H1 (cell line): ENCODE measurements around the gene FLRT2. TPM values are rescaled to one million over a fixed set of nuclear protein-coding genes. Genes with fewer than 3 reads are reported as not detected.

Experiments used
- CTCF ChIA-PET: fragments of 300-600 bp; sonication (Branson Sonifier 250); formaldehyde crosslinking; loops from one replicate; lab custom pipeline; 2021; ENCODE audit not compliant: partially characterized antibody; lab: Charles Lee
- POLR2A ChIA-PET: fragments of 300-600 bp; sonication (Branson Sonifier 250); formaldehyde crosslinking; loops from one replicate; lab custom pipeline; 2021; ENCODE audit warnings: inconsistent platforms; ENCODE audit not compliant: partially characterized antibody; lab: Charles Lee
- DNase-seq, 2 experiments: peaks; one replicate each; pipeline versions ENCODE4 v3.0.0 to v3.0.0-alpha.2; 2010 to 2022; ENCODE audit warnings: low spot score in 2 of 2, low read depth in 1 of 2, mixed read lengths in 1 of 2
- FAIRE-seq: peaks from 2 replicates; lab custom pipeline; 2011; peaks lifted over from hg19 to GRCh38; lab: Jason Lieb, UNC
- H2AFZ ChIP-seq: 2 replicates; pipeline ENCODE4 v1.8.1; 2012; ENCODE audit warnings: low read length, inconsistent platforms
- H2AK5ac ChIP-seq: 2 replicates; pipeline ENCODE4 v1.6.1; 2013; ENCODE audit warnings: low read depth, low read length
- H2BK120ac ChIP-seq: replicated peaks from 2 replicates; pipeline ENCODE3; 2013; ENCODE audit warnings: low read depth, low read length, inconsistent platforms
- H2BK12ac ChIP-seq: 2 replicates; pipeline ENCODE4 v1.6.1; 2013; ENCODE audit warnings: low read depth, low read length
- H2BK15ac ChIP-seq: 2 replicates; pipeline ENCODE4 v1.6.1; 2013; ENCODE audit warnings: low read length
- H2BK20ac ChIP-seq: 2 replicates; pipeline ENCODE4 v1.6.1; 2013; ENCODE audit warnings: low read length
- H2BK5ac ChIP-seq: 2 replicates; pipeline ENCODE4 v1.6.1; 2013; ENCODE audit warnings: low read depth, low read length
- H3K14ac ChIP-seq: 2 replicates; pipeline ENCODE4 v1.6.1; 2013; ENCODE audit warnings: inconsistent platforms; ENCODE audit not compliant: insufficient read length
- H3K18ac ChIP-seq: 2 replicates; pipeline ENCODE4 v1.6.1; 2013; ENCODE audit warnings: low read length; ENCODE audit errors: extremely low read depth
- H3K23ac ChIP-seq: 2 replicates; pipeline ENCODE4 v1.6.1; 2013; ENCODE audit warnings: inconsistent platforms; ENCODE audit not compliant: insufficient read length
- H3K23me2 ChIP-seq: 2 replicates; pipeline ENCODE4 v1.6.1; 2013; ENCODE audit warnings: low read depth, low read length
- H3K27ac ChIP-seq: 2 replicates; pipeline ENCODE4 v1.6.1; 2011; ENCODE audit warnings: low read depth, low read length, inconsistent platforms
- H3K27me3 ChIP-seq, 4 experiments: replicated peaks in 1 of 4; 1 replicate in 1 of 4; 2 replicates in 3 of 4; pipeline versions ENCODE4 v1.6.1 to v1.8.1; 2011 to 2013; ENCODE audit warnings: low read length in 3 of 4, mild to moderate bottlenecking in 3 of 4, inconsistent platforms in 2 of 4, mixed read lengths in 2 of 4, moderate library complexity in 1 of 4; ENCODE audit not compliant: control insufficient read depth in 3 of 4, insufficient read depth in 3 of 4; ENCODE audit errors: extremely low read depth in 1 of 4
- H3K36me3 ChIP-seq, 4 experiments: 2 replicates each; pipeline versions ENCODE4 v1.6.1 to v1.8.1; 2011 to 2013; ENCODE audit warnings: mild to moderate bottlenecking in 4 of 4, low read length in 3 of 4, moderate library complexity in 2 of 4, control low read depth in 1 of 4, inconsistent platforms in 1 of 4; ENCODE audit not compliant: insufficient read depth in 4 of 4, control insufficient read depth in 2 of 4
- H3K4ac ChIP-seq: replicated peaks from 2 replicates; pipeline ENCODE3; 2013; ENCODE audit warnings: low read length, low read depth, mixed read lengths, inconsistent platforms; ENCODE audit not compliant: insufficient read length
- H3K4me1 ChIP-seq, 4 experiments: replicated peaks in 1 of 4; 1 replicate in 1 of 4; 2 replicates in 3 of 4; pipeline versions ENCODE4 v1.6.1 to v1.8.1; 2011 to 2013; ENCODE audit warnings: low read length in 3 of 4, inconsistent platforms in 2 of 4, mixed read lengths in 1 of 4; ENCODE audit not compliant: insufficient read depth in 4 of 4, control insufficient read depth in 3 of 4
- H3K4me2 ChIP-seq, 2 experiments: 2 replicates each; pipeline versions ENCODE4 v1.6.1 to v1.8.1; 2011 to 2013; ENCODE audit warnings: low read depth in 2 of 2, low read length in 2 of 2, control low read depth in 1 of 2, inconsistent platforms in 1 of 2, mild to moderate bottlenecking in 1 of 2; ENCODE audit not compliant: insufficient read depth in 1 of 2
- H3K4me3 ChIP-seq, 4 experiments: fragments of 200-600, 300-600 bp in 1 of 4; sonication (generic), shearing (Covaris generic), sonication (Bioruptor Twin) in 1 of 4; 2 replicates each; pipeline versions ENCODE4 v1.5.1 to v1.8.1; 2011 to 2016; ENCODE audit warnings: low read length in 4 of 4, low read depth in 3 of 4, control low read depth in 2 of 4, inconsistent platforms in 2 of 4, mild to moderate bottlenecking in 2 of 4, mixed read lengths in 1 of 4, moderate library complexity in 1 of 4; ENCODE audit not compliant: insufficient read depth in 2 of 4; ENCODE audit errors: extremely low read depth in 1 of 4
- H3K56ac ChIP-seq: replicated peaks from 2 replicates; pipeline ENCODE3; 2013; ENCODE audit warnings: low read depth, mild to moderate bottlenecking, mixed read lengths, low read length, inconsistent platforms; ENCODE audit not compliant: insufficient read length
- H3K79me1 ChIP-seq: 2 replicates; pipeline ENCODE4 v1.6.1; 2013; ENCODE audit warnings: low read depth, low read length, control low read depth
- H3K79me2 ChIP-seq, 2 experiments: 2 replicates each; pipeline versions ENCODE4 v1.6.1 to v1.8.1; 2012 to 2013; ENCODE audit warnings: low read length in 2 of 2, mild to moderate bottlenecking in 2 of 2, inconsistent platforms in 1 of 2; ENCODE audit not compliant: insufficient read depth in 2 of 2, control insufficient read depth in 1 of 2
- H3K9ac ChIP-seq, 4 experiments: replicated peaks in 1 of 4; 1 replicate in 1 of 4; 2 replicates in 3 of 4; pipeline versions ENCODE4 v1.6.1 to v1.8.1; 2011 to 2013; ENCODE audit warnings: low read depth in 3 of 4, low read length in 3 of 4, control low read depth in 2 of 4, mild to moderate bottlenecking in 2 of 4, moderate library complexity in 2 of 4, inconsistent platforms in 1 of 4; ENCODE audit errors: extremely low read depth in 1 of 4
- H3K9me3 ChIP-seq, 2 experiments: 2 replicates each; pipeline versions ENCODE4 v1.6.1 to v1.8.1; 2012 to 2013; ENCODE audit warnings: mild to moderate bottlenecking in 2 of 2, moderate library complexity in 2 of 2, control low read depth in 1 of 2, inconsistent platforms in 1 of 2, low read depth in 1 of 2, low read length in 1 of 2, mixed read lengths in 1 of 2; ENCODE audit not compliant: insufficient read depth in 2 of 2
- H4K20me1 ChIP-seq, 2 experiments: replicated peaks in 1 of 2; 2 replicates each; pipeline versions ENCODE3 to v1.8.1; 2011 to 2013; ENCODE audit warnings: inconsistent platforms in 2 of 2, low read length in 2 of 2, mild to moderate bottlenecking in 1 of 2; ENCODE audit not compliant: insufficient read depth in 2 of 2, control insufficient read depth in 1 of 2
- H4K5ac ChIP-seq: 2 replicates; pipeline ENCODE4 v1.6.1; 2013; ENCODE audit warnings: low read length, low read depth, mixed read lengths, inconsistent platforms; ENCODE audit not compliant: insufficient read length
- H4K8ac ChIP-seq: 2 replicates; pipeline ENCODE4 v1.8.0; 2013; ENCODE audit warnings: mild to moderate bottlenecking, moderate library complexity, low read length, inconsistent platforms; ENCODE audit not compliant: insufficient read depth; ENCODE audit errors: extremely low read depth
- H4K91ac ChIP-seq: replicated peaks from 2 replicates; pipeline ENCODE3; 2013; ENCODE audit warnings: low read length, mixed read lengths, inconsistent platforms; ENCODE audit not compliant: insufficient read length
- BACH1 ChIP-seq: IDR thresholded peaks from 2 replicates; pipeline ENCODE4 v1.6.1; 2012; ENCODE audit warnings: low read length, improper control_type of control experiment
- GTF2F1 ChIP-seq: IDR thresholded peaks from 2 replicates; pipeline ENCODE4 v1.6.1; 2012; ENCODE audit warnings: low read depth, low read length, improper control_type of control experiment, borderline replicate concordance
- polyA plus RNA-seq, 7 experiments: library from polyadenylated mRNA; depleted of rRNA in 3 of 7; stranded (reverse) in 5 of 7; unstranded in 2 of 7; fragments of >200 nt in 5 of 7; fragments of 200-250 nt in 2 of 7; gene quantifications; 1 replicate in 5 of 7; 2 replicates in 1 of 7; 4 replicates in 1 of 7; pipeline versions ENCODE4 v1.2.1 to v1.2.3, GENCODE V29; 2011 to 2013; ENCODE audit warnings: missing spikeins in 2 of 7, mixed read lengths in 2 of 7
- total RNA-seq: library from RNA; stranded (reverse); fragmentation: NEBNext Ultra II Directional; extraction: Animal tissue kit (Norgen Biotek cat#: 25700); gene quantifications from 2 replicates; pipeline ENCODE4 v1.2.1, GENCODE V29; 2021

The FLRT2 gene
- total and polyA plus RNA-seq, 2 of the 8 experiments (the other 6 are each of a cell fraction or from before 2014, with no cell fraction given), result 2.4 to 6.9 TPM

GRCh38 chr14:85483652-85484051 lies 46.3 kb upstream of the FLRT2 start:
- Histone ChIP-seq H2BK15ac (no peak overlapping the region), H3K56ac (no peak overlapping the region), H4K8ac (no peak overlapping the region), H2BK5ac (no peak overlapping the region), H3K4me2 (no peak overlapping the region), H3K4me3 (no peak overlapping the region), H3K79me2 (no peaks in the 10 kb centered on the region), H4K5ac (no peak overlapping the region), H4K91ac (no peak overlapping the region)
- FAIRE-seq, result no peak
- TF ChIP-seq BACH1 (no peak), GTF2F1 (no peak)
- TF ChIP-seq, all 59 proteins: peak for 0
- no peaks in the 10 kb centered on the region for H3K27me3 ChIP-seq
- no peaks in the 10 kb centered on the region; a peak in 1 of 4 replicates for H3K9me3 ChIP-seq
- H3K23ac ChIP-seq, result no peak overlapping the region
- no peak overlapping the region for H2AFZ ChIP-seq
- no peak overlapping the region for H2BK20ac ChIP-seq
- H3K23me2 ChIP-seq, result no peaks in the 10 kb centered on the region
- no peaks in the 10 kb centered on the region for H3K4me1 ChIP-seq
- H2BK12ac ChIP-seq, result no peak overlapping the region
- POLR2A ChIA-PET, result no interaction called here
- H3K79me1 ChIP-seq, result no peaks in the 10 kb centered on the region
- no peak overlapping the region for H2AK5ac ChIP-seq
- no peak overlapping the region for H3K14ac ChIP-seq
- DNase-seq, result no peak
- H3K4ac ChIP-seq, result no peak overlapping the region
- no peaks in the 10 kb centered on the region for H4K20me1 ChIP-seq
- no peak overlapping the region for H2BK120ac ChIP-seq
- H3K18ac ChIP-seq, result no peak overlapping the region
- no peak overlapping the region for H3K9ac ChIP-seq
- H3K27ac ChIP-seq, result no peak overlapping the region
- CTCF ChIA-PET, result interaction anchor here (1.6 to 1.9 kb wide), 2 partner anchors 9 to 555 kb away, joined by 4 read pairs; no protein-coding TSS in a partner anchor
- no peaks in the 10 kb centered on the region for H3K36me3 ChIP-seq
